Neural cell (in vitro differentiated cells): ENCODE results near the gene MC1R. TPM values are rescaled to one million over a fixed set of nuclear protein-coding genes. Genes with fewer than 3 reads are reported as not detected.

Experiments used
- H2AFZ ChIP-seq: fragments of 200-600, 300-800 bp; sonication (generic), shearing (Covaris generic); 2 replicates; pipeline ENCODE4 v1.6.0; 2014; ENCODE audit warnings: low read depth, mild to moderate bottlenecking, antibody characterized with exemption, low read length, moderate library complexity
- H3F3A ChIP-seq: fragments of 200-600 bp; shearing (Covaris generic); 2 replicates; pipeline ENCODE4 v1.6.1; 2016; ENCODE audit warnings: mild to moderate bottlenecking, moderate library complexity, mixed read lengths, antibody characterized with exemption, low read length; ENCODE audit not compliant: insufficient read depth, poor library complexity, severe bottlenecking
- H3K27ac ChIP-seq: fragments of 200-600, 300-800 bp; sonication (generic), shearing (Covaris generic); 2 replicates; pipeline ENCODE4 v1.5.1; 2014; ENCODE audit warnings: mild to moderate bottlenecking, low read length, moderate library complexity
- H3K27me3 ChIP-seq: fragments of 300-800, 200-600 bp; sonication (generic), shearing (Covaris generic); 2 replicates; pipeline ENCODE4 v1.6.0; 2014; ENCODE audit warnings: mild to moderate bottlenecking, low read depth, low read length, moderate library complexity; ENCODE audit not compliant: insufficient read depth
- H3K36me3 ChIP-seq: fragments of 300-800, 200-600 bp; sonication (generic), shearing (Covaris generic); 2 replicates; pipeline ENCODE4 v1.5.1; 2014; ENCODE audit warnings: mild to moderate bottlenecking, antibody characterized with exemption, low read length, moderate library complexity; ENCODE audit not compliant: insufficient read depth
- H3K4me2 ChIP-seq: fragments of 300-800, 200-600 bp; sonication (generic), shearing (Covaris generic); 2 replicates; pipeline ENCODE4 v1.6.0; 2014; ENCODE audit warnings: mild to moderate bottlenecking, low read length
- H3K4me3 ChIP-seq: fragments of 300-800, 200-600 bp; sonication (generic), shearing (Covaris generic); 2 replicates; pipeline ENCODE4 v1.5.1; 2014; ENCODE audit warnings: mild to moderate bottlenecking, low read length, moderate library complexity
- H3K79me2 ChIP-seq: fragments of 200-600 bp; shearing (Covaris generic); replicated peaks from 2 replicates; pipeline ENCODE4 v1.6.0; 2014; ENCODE audit warnings: mild to moderate bottlenecking, low read length, moderate library complexity; ENCODE audit not compliant: insufficient read depth
- H3K9ac ChIP-seq: fragments of 300-800, 200-600 bp; sonication (generic), shearing (Covaris generic); 2 replicates; pipeline ENCODE4 v1.6.1; 2016; ENCODE audit warnings: mild to moderate bottlenecking, low read length, mixed read lengths
- H3K9me2 ChIP-seq: fragments of 200-600 bp; shearing (Covaris generic); 2 replicates; pipeline ENCODE4 v1.6.1; 2016; ENCODE audit warnings: mild to moderate bottlenecking, low read length, mixed read lengths; ENCODE audit not compliant: insufficient read depth
- H3K9me3 ChIP-seq: fragments of 200-600, 300-800 bp; sonication (generic), shearing (Covaris generic); 2 replicates; pipeline ENCODE4 v1.6.1; 2016; ENCODE audit warnings: mild to moderate bottlenecking, mixed run types, low read length, moderate library complexity, mixed read lengths
- H4K20me1 ChIP-seq: fragments of 200-600 bp; shearing (Covaris generic); 2 replicates; pipeline ENCODE4 v1.6.1; 2016; ENCODE audit warnings: mild to moderate bottlenecking, mixed run types; ENCODE audit not compliant: insufficient read depth
- EP300 ChIP-seq: fragments of 450-650 bp; conservative IDR thresholded peaks from 2 replicates; pipeline ENCODE4 v1.6.1; 2014; ENCODE audit warnings: antibody characterized with exemption, mild to moderate bottlenecking, moderate library complexity; ENCODE audit not compliant: poor library complexity, severe bottlenecking
- EZH2 ChIP-seq: fragments of 200-600, 300-800 bp; shearing (Covaris generic), sonication (generic); IDR thresholded peaks from 2 replicates; pipeline ENCODE4 v1.6.1; 2014; ENCODE audit warnings: antibody characterized with exemption, low read length, borderline replicate concordance, mild to moderate bottlenecking; ENCODE audit not compliant: insufficient read depth, poor library complexity, severe bottlenecking
- MXI1 ChIP-seq: fragments of 450-650 bp; conservative IDR thresholded peaks from 2 replicates; pipeline ENCODE4 v1.6.1; 2014; ENCODE audit warnings: antibody characterized with exemption, mild to moderate bottlenecking; ENCODE audit not compliant: poor library complexity, severe bottlenecking
- POLR2AphosphoS5 ChIP-seq: IDR thresholded peaks from 2 replicates; pipeline ENCODE4 v1.6.1; 2012
- RAD21 ChIP-seq: fragments of 450-650 bp; conservative IDR thresholded peaks from 2 replicates; pipeline ENCODE4 v1.6.1; 2014; ENCODE audit warnings: antibody characterized with exemption, mild to moderate bottlenecking, moderate library complexity
- REST ChIP-seq: IDR thresholded peaks from 2 replicates; pipeline ENCODE4 v1.6.1; 2012; ENCODE audit warnings: borderline replicate concordance
- SMC3 ChIP-seq: fragments of 450-650 bp; conservative IDR thresholded peaks from 2 replicates; pipeline ENCODE4 v1.6.1; 2014; ENCODE audit warnings: antibody characterized with exemption, mild to moderate bottlenecking, moderate library complexity; ENCODE audit not compliant: poor library complexity
- TAF1 ChIP-seq: IDR thresholded peaks from 2 replicates; pipeline ENCODE4 v1.6.1; 2012; ENCODE audit warnings: low read depth
- polyA plus RNA-seq: library from polyadenylated mRNA; depleted of rRNA; stranded (reverse); fragments of >200 nt; gene quantifications from 2 replicates; pipeline ENCODE4 v1.2.3, GENCODE V29; 2014

The MC1R gene
- polyA plus RNA-seq, 1 donor from 2014 or later, result 21.3 TPM

- Histone ChIP-seq H3K4me2 (no peak overlapping the region), H3K9me3 (no peaks in the 10 kb centered on the region), H3F3A (no peaks in the 10 kb centered on the region), H3K79me2 (peaks cover 27% of the 10 kb centered on the region), H3K9me2 (no peaks in the 10 kb centered on the region), H3K9ac (no peak overlapping the region), H2AFZ (no peak overlapping the region), H4K20me1 (peaks cover 62% of the 10 kb centered on the region), H3K27ac (no peak overlapping the region), H3K36me3 (peaks cover 23% of the 10 kb centered on the region), H3K4me3 (no peak overlapping the region), H3K27me3 (no peaks in the 10 kb centered on the region)
- TF ChIP-seq MXI1 (no peak), EP300 (no peak), TAF1 (no peak), REST (no peak)
Measured at GRCh38 chr16:89936034-89936433, 17.4 kb downstream of the MC1R start.

- Histone ChIP-seq H3K9ac (no peak overlapping the region), H3K9me2 (no peaks in the 10 kb centered on the region), H3F3A (no peaks in the 10 kb centered on the region), H3K79me2 (peaks cover 22% of the 10 kb centered on the region), H3K27ac (no peak overlapping the region), H3K9me3 (no peaks in the 10 kb centered on the region), H3K4me2 (no peak overlapping the region), H3K4me3 (no peak overlapping the region), H2AFZ (no peak overlapping the region), H3K27me3 (no peaks in the 10 kb centered on the region), H3K36me3 (peaks cover 18% of the 10 kb centered on the region), H4K20me1 (peaks cover 57% of the 10 kb centered on the region)
- TF ChIP-seq POLR2AphosphoS5 (peak; percentile 36), TAF1 (no peak), MXI1 (no peak), RAD21 (no peak), SMC3 (no peak)
Measured at GRCh38 chr16:89936508-89936907, 17.8 kb downstream of the MC1R start.

GRCh38 chr16:89936981-89937380, 18.3 kb downstream of the MC1R start:
- Histone ChIP-seq H3K4me3 (no peak overlapping the region), H3K27ac (no peak overlapping the region), H3K36me3 (peaks cover 15% of the 10 kb centered on the region), H2AFZ (no peak overlapping the region), H3K4me2 (no peak overlapping the region), H3K27me3 (no peaks in the 10 kb centered on the region), H3K9me3 (no peaks in the 10 kb centered on the region), H3K79me2 (peaks cover 17% of the 10 kb centered on the region), H4K20me1 (peaks cover 52% of the 10 kb centered on the region), H3K9me2 (no peaks in the 10 kb centered on the region), H3F3A (no peaks in the 10 kb centered on the region), H3K9ac (no peak overlapping the region)
- TF ChIP-seq EZH2 (no peak), EP300 (no peak)
